ENCODE measurements around the gene TRABD2A. TPM values are rescaled to one million over a fixed set of nuclear protein-coding genes. Genes with fewer than 3 reads are reported as not detected.

The TRABD2A gene
- total and polyA plus RNA-seq, 2 of the 13 experiments (the other 11 are each of a cell fraction or from before 2014, with no cell fraction given): 0.15 TPM; not detected in 1

DNA sequence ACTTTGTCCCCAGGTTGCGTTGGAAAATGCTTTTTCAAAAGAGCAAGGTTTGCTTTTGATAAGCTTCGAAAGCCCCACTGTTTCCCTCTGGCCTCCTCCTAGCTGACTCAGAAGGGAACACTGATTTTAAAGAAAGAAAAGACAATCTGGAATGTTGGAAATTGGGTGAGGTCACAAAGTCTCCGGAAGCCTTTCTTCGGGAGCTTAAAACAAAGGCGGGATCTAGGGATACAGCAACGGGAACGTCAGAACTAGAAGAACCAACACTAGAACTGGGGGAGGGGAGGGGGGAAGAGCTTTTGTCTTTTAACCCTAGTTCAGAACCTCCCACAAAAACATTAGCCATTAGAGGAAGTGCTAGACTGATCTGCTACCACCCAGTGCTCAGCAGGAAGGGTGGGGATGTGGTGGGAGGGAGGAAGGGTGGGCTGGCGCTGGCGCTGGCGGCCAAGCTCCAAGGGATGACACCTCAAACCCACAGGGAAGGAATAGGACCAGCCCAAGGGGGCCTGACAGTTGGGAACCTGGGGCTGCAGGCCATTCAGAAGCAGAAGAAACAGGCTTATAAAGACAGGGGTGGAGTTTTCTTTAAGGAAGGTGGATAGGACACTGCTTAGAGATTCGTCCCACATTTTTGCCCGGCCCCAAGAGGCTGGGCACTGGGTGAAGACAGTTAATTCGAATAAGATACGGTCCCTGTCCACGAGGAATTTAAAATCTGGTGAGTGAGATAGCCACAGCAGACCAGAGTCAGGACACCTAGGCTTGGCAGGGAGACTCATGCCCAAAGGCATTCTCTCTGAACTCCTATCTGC is 26.2 kb upstream of the TRABD2A start (continued):
- TF ChIP-seq, protein P1, sequence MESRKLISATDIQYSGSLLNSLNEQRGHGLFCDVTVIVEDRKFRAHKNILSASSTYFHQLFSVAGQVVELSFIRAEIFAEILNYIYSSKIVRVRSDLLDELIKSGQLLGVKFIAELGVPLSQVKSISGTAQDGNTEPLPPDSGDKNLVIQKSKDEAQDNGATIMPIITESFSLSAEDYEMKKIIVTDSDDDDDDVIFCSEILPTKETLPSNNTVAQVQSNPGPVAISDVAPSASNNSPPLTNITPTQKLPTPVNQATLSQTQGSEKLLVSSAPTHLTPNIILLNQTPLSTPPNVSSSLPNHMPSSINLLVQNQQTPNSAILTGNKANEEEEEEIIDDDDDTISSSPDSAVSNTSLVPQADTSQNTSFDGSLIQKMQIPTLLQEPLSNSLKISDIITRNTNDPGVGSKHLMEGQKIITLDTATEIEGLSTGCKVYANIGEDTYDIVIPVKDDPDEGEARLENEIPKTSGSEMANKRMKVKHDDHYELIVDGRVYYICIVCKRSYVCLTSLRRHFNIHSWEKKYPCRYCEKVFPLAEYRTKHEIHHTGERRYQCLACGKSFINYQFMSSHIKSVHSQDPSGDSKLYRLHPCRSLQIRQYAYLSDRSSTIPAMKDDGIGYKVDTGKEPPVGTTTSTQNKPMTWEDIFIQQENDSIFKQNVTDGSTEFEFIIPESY (CRISPR knock-in tag; IDR thresholded peaks at IDR 0.05): peak; percentile 97
- TF ChIP-seq CENPT (CRISPR knock-in tag; IDR thresholded peaks at IDR 0.05; ENCODE audit: low read depth) (no peak), KAT8 (CRISPR knock-in tag; IDR thresholded peaks at IDR 0.05) (no peak), MBNL3 (CRISPR knock-in tag; conservative IDR thresholded peaks at IDR 0.05) (no peak), GATA4 (IDR thresholded peaks at IDR 0.05; ENCODE audit: borderline replicate concordance, low read depth) (no peak), ZNF468 (CRISPR knock-in tag; IDR thresholded peaks at IDR 0.05) (no peak), AGO2 (optimal IDR thresholded peaks at IDR 0.05; ENCODE audit: low read depth, low read length) (no peak), ZFP36 (IDR thresholded peaks at IDR 0.05; ENCODE audit: borderline replicate concordance, low read depth, low read length, partially characterized antibody) (no peak), PLRG1 (conservative IDR thresholded peaks at IDR 0.05) (no peak), IRF2 (CRISPR knock-in tag; IDR thresholded peaks at IDR 0.05) (no peak), ZNF792 (CRISPR knock-in tag; IDR thresholded peaks at IDR 0.05) (no peak), SAP130 (CRISPR knock-in tag; IDR thresholded peaks at IDR 0.05; ENCODE audit: low read depth) (no peak), MEF2D (CRISPR knock-in tag; IDR thresholded peaks at IDR 0.05) (no peak), ZNF317 (CRISPR knock-in tag; IDR thresholded peaks at IDR 0.05) (no peak), PTBP1 (IDR thresholded peaks at IDR 0.05; ENCODE audit: low read depth, low read length, poor library complexity, severe bottlenecking) (no peak), ZC3H13 (CRISPR knock-in tag; IDR thresholded peaks at IDR 0.05) (no peak), ZNF430 (CRISPR knock-in tag; IDR thresholded peaks at IDR 0.05) (no peak), HNRNPUL1 (IDR thresholded peaks at IDR 0.05; ENCODE audit: low read depth, low read length) (no peak), ZNF780A (CRISPR knock-in tag; IDR thresholded peaks at IDR 0.05) (no peak), ZSCAN30 (CRISPR knock-in tag; IDR thresholded peaks at IDR 0.05) (no peak)
- TF ChIP-seq, protein P2, sequence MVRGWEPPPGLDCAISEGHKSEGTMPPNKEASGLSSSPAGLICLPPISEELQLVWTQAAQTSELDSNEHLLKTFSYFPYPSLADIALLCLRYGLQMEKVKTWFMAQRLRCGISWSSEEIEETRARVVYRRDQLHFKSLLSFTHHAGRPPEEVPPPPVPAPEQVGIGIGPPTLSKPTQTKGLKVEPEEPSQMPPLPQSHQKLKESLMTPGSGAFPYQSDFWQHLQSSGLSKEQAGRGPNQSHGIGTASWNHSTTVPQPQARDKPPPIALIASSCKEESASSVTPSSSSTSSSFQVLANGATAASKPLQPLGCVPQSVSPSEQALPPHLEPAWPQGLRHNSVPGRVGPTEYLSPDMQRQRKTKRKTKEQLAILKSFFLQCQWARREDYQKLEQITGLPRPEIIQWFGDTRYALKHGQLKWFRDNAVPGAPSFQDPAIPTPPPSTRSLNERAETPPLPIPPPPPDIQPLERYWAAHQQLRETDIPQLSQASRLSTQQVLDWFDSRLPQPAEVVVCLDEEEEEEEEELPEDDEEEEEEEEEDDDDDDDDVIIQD (CRISPR knock-in tag; IDR thresholded peaks at IDR 0.05; ENCODE audit: low read depth): no peak
- TF ChIP-seq, protein P3, sequence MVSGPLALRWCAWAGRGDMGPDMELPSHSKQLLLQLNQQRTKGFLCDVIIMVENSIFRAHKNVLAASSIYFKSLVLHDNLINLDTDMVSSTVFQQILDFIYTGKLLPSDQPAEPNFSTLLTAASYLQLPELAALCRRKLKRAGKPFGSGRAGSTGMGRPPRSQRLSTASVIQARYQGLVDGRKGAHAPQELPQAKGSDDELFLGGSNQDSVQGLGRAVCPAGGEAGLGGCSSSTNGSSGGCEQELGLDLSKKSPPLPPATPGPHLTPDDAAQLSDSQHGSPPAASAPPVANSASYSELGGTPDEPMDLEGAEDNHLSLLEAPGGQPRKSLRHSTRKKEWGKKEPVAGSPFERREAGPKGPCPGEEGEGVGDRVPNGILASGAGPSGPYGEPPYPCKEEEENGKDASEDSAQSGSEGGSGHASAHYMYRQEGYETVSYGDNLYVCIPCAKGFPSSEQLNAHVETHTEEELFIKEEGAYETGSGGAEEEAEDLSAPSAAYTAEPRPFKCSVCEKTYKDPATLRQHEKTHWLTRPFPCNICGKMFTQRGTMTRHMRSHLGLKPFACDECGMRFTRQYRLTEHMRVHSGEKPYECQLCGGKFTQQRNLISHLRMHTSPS (CRISPR knock-in tag; IDR thresholded peaks at IDR 0.05; ENCODE audit: low read depth): no peak
- TF ChIP-seq, protein P4, sequence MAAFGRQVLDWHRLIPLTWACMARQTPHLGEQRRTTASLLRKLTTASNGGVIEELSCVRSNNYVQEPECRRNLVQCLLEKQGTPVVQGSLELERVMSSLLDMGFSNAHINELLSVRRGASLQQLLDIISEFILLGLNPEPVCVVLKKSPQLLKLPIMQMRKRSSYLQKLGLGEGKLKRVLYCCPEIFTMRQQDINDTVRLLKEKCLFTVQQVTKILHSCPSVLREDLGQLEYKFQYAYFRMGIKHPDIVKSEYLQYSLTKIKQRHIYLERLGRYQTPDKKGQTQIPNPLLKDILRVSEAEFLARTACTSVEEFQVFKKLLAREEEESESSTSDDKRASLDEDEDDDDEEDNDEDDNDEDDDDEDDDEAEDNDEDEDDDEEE (CRISPR knock-in tag; IDR thresholded peaks at IDR 0.05): no peak
- TF ChIP-seq, protein P5, sequence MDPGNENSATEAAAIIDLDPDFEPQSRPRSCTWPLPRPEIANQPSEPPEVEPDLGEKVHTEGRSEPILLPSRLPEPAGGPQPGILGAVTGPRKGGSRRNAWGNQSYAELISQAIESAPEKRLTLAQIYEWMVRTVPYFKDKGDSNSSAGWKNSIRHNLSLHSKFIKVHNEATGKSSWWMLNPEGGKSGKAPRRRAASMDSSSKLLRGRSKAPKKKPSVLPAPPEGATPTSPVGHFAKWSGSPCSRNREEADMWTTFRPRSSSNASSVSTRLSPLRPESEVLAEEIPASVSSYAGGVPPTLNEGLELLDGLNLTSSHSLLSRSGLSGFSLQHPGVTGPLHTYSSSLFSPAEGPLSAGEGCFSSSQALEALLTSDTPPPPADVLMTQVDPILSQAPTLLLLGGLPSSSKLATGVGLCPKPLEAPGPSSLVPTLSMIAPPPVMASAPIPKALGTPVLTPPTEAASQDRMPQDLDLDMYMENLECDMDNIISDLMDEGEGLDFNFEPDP (CRISPR knock-in tag; conservative IDR thresholded peaks at IDR 0.05): no peak
